WTC11 (cell line): ENCODE data around the gene LRRC8D. TPM values are rescaled to one million over a fixed set of nuclear protein-coding genes. Genes with fewer than 3 reads are reported as not detected.

ENCODE experiments used
- ATAC-seq: fragments of 200-7000 bp; cut with Tn5 transposase; 2 replicates; pipeline ENCODE4 v1.10.0; 2021; ENCODE audit warnings: mild to moderate bottlenecking, moderate library complexity
- CTCF ChIA-PET: fragments of 300-600 bp; sonication (Branson Sonifier 250); formaldehyde crosslinking; loops from one replicate; lab custom pipeline; 2021; ENCODE audit warnings: antibody characterized with exemption; lab: Charles Lee
- POLR2A ChIA-PET: fragments of 350-600 bp; sonication (Branson Sonifier 250); formaldehyde crosslinking; loops from one replicate; lab custom pipeline; 2021; ENCODE audit warnings: antibody characterized with exemption; lab: Charles Lee
- DNase-seq: peaks from one replicate; pipeline ENCODE4 v3.0.0; 2021; ENCODE audit warnings: low spot score
- H3K27ac Mint-ChIP-seq: 2 replicates; pipeline ENCODE4 v1.8.0; 2021; ENCODE audit warnings: mixed read lengths
- H3K27me3 Mint-ChIP-seq: 2 replicates; pipeline ENCODE4 v1.8.0; 2021; ENCODE audit warnings: low read depth, mild to moderate bottlenecking, moderate library complexity, mixed read lengths
- H3K36me3 Mint-ChIP-seq: 2 replicates; pipeline ENCODE4 v1.8.0; 2021; ENCODE audit warnings: mixed read lengths
- H3K4me1 Mint-ChIP-seq: 2 replicates; pipeline ENCODE4 v1.8.0; 2022; ENCODE audit warnings: mixed read lengths
- H3K4me3 Mint-ChIP-seq: 2 replicates; pipeline ENCODE4 v1.8.0; 2021; ENCODE audit warnings: mild to moderate bottlenecking, moderate library complexity, mixed read lengths
- H3K9me3 Mint-ChIP-seq: 2 replicates; pipeline ENCODE4 v1.8.0; 2021; ENCODE audit warnings: mixed read lengths
- ATF2 ChIP-seq: sonication (generic); formaldehyde crosslinking; IDR thresholded peaks from 2 replicates; pipeline ENCODE4 v1.8.1; 2022; ENCODE audit warnings: low read depth, missing genetic modification reagents, borderline replicate concordance
- CBFB ChIP-seq: sonication (generic); formaldehyde crosslinking; IDR thresholded peaks from 2 replicates; pipeline ENCODE4 v1.8.1; 2022; ENCODE audit warnings: mild to moderate bottlenecking, low read depth, missing genetic modification reagents
- E2F1 ChIP-seq: sonication (generic); formaldehyde crosslinking; IDR thresholded peaks from 2 replicates; pipeline ENCODE4 v1.8.0; 2022; ENCODE audit warnings: mild to moderate bottlenecking, missing genetic modification reagents
- E2F5 ChIP-seq: sonication (generic); formaldehyde crosslinking; IDR thresholded peaks from 2 replicates; pipeline ENCODE4 v1.8.1; 2022; ENCODE audit warnings: mild to moderate bottlenecking, moderate library complexity, missing genetic modification reagents
- GABPB1 ChIP-seq: sonication (generic); formaldehyde crosslinking; IDR thresholded peaks from 2 replicates; pipeline ENCODE4 v1.8.1; 2023; ENCODE audit warnings: mild to moderate bottlenecking, missing genetic modification reagents
- IRF2 ChIP-seq: sonication (generic); formaldehyde crosslinking; IDR thresholded peaks from 2 replicates; pipeline ENCODE4 v1.8.0; 2022; ENCODE audit warnings: low read depth, missing genetic modification reagents, borderline replicate concordance
- JUN ChIP-seq: sonication (generic); formaldehyde crosslinking; IDR thresholded peaks from 2 replicates; pipeline ENCODE4 v1.8.0; 2023; ENCODE audit warnings: mild to moderate bottlenecking, missing genetic modification reagents
- MAX ChIP-seq: sonication (generic); formaldehyde crosslinking; IDR thresholded peaks from 2 replicates; pipeline ENCODE4 v1.8.0; 2022; ENCODE audit warnings: mild to moderate bottlenecking, missing genetic modification reagents
- NFE2L1 ChIP-seq: sonication (generic); formaldehyde crosslinking; IDR thresholded peaks from 2 replicates; pipeline ENCODE4 v1.8.1; 2023; ENCODE audit warnings: missing genetic modification reagents
- NFYB ChIP-seq: sonication (generic); formaldehyde crosslinking; conservative IDR thresholded peaks from 2 replicates; pipeline ENCODE4 v1.8.0; 2022; ENCODE audit warnings: low read depth, missing genetic modification reagents
- NR2C2 ChIP-seq: sonication (generic); formaldehyde crosslinking; IDR thresholded peaks from 2 replicates; pipeline ENCODE4 v1.8.0; 2022; ENCODE audit warnings: mild to moderate bottlenecking, missing genetic modification reagents
- OVOL2 ChIP-seq: fragments of 250-450 bp; sonication (Bioruptor Pico); IDR thresholded peaks from 2 replicates; pipeline ENCODE4 v1.9.0; 2021; ENCODE audit warnings: mild to moderate bottlenecking, borderline replicate concordance
- PREB ChIP-seq: sonication (generic); formaldehyde crosslinking; IDR thresholded peaks from 2 replicates; pipeline ENCODE4 v1.8.1; 2022; ENCODE audit warnings: mild to moderate bottlenecking, missing genetic modification reagents, moderate library complexity, borderline replicate concordance
- SMAD3 ChIP-seq: sonication (generic); formaldehyde crosslinking; IDR thresholded peaks from 2 replicates; pipeline ENCODE4 v1.8.0; 2022; ENCODE audit warnings: missing genetic modification reagents, mild to moderate bottlenecking, borderline replicate concordance
- STAT6 ChIP-seq: sonication (generic); formaldehyde crosslinking; conservative IDR thresholded peaks from 2 replicates; pipeline ENCODE4 v1.8.1; 2023; ENCODE audit warnings: mild to moderate bottlenecking, low read depth, missing genetic modification reagents, moderate library complexity
- TEAD1 ChIP-seq: sonication (generic); formaldehyde crosslinking; IDR thresholded peaks from 2 replicates; pipeline ENCODE4 v1.8.0; 2022; ENCODE audit warnings: mild to moderate bottlenecking, missing genetic modification reagents
- TP53 ChIP-seq: sonication (generic); formaldehyde crosslinking; IDR thresholded peaks from 2 replicates; pipeline ENCODE4 v1.8.1; 2023; ENCODE audit warnings: mild to moderate bottlenecking, missing genetic modification reagents
- USF1 ChIP-seq: sonication (generic); formaldehyde crosslinking; IDR thresholded peaks from 2 replicates; pipeline ENCODE4 v1.8.0; 2022; ENCODE audit warnings: mild to moderate bottlenecking, missing genetic modification reagents
- ZNF121 ChIP-seq: sonication (generic); formaldehyde crosslinking; IDR thresholded peaks from 2 replicates; pipeline ENCODE4 v1.8.0; 2023; ENCODE audit warnings: missing genetic modification reagents
- ZNF232 ChIP-seq: sonication (generic); formaldehyde crosslinking; IDR thresholded peaks from 2 replicates; pipeline ENCODE4 v1.8.0; 2022; ENCODE audit warnings: mild to moderate bottlenecking, missing genetic modification reagents
- ZNF425 ChIP-seq: fragments of 250-450 bp; sonication (Bioruptor Pico); conservative IDR thresholded peaks from 2 replicates; pipeline ENCODE4 v1.9.0; 2021; ENCODE audit warnings: mild to moderate bottlenecking
- ZNF512 ChIP-seq: sonication (generic); formaldehyde crosslinking; IDR thresholded peaks from 2 replicates; pipeline ENCODE4 v1.8.1; 2022; ENCODE audit warnings: missing genetic modification reagents, borderline replicate concordance
- total RNA-seq: library from RNA; stranded (reverse); gene quantifications from 3 replicates; pipeline ENCODE4 v1.2.3, GENCODE V29; 2021

The LRRC8D gene
- total RNA-seq, 1 experiment from 2014 or later = 42.6 TPM

GRCh38 chr1:89974256-89974655 lies 153.4 kb downstream of the LRRC8D start:
- no peak for DNase-seq
- Mint-ChIP-seq H3K4me3 (no peak overlapping the region), H3K36me3 (no peaks in the 10 kb centered on the region), H3K9me3 (no peaks in the 10 kb centered on the region), H3K27me3 (no peaks in the 10 kb centered on the region; the same call in 1 of the 2 replicates)
- ChIA-PET CTCF (no interaction called here), POLR2A (no interaction called here)
- TF ChIP-seq ZNF121 (CRISPR knock-in tag) = no peak
- no peak for TF ChIP-seq ZNF512 (CRISPR knock-in tag)
- no peak for TF ChIP-seq TP53 (CRISPR knock-in tag)
- TF ChIP-seq CBFB (CRISPR knock-in tag) = no peak
- TF ChIP-seq NFYB (CRISPR knock-in tag) = no peak
- no peak for TF ChIP-seq USF1 (CRISPR knock-in tag)
- no peak for TF ChIP-seq PREB (CRISPR knock-in tag)
- no peak for TF ChIP-seq ZNF232 (CRISPR knock-in tag)
- no peak for TF ChIP-seq IRF2 (CRISPR knock-in tag)
- TF ChIP-seq SMAD3 (CRISPR knock-in tag) = no peak
- TF ChIP-seq OVOL2 = no peak
- TF ChIP-seq NR2C2 (CRISPR knock-in tag) = no peak
- TF ChIP-seq GABPB1 (CRISPR knock-in tag) = no peak
- TF ChIP-seq, all 79 proteins: peak for 0
- Mint-ChIP-seq H3K4me1 (no peaks in the 10 kb centered on the region), H3K27ac (no peak overlapping the region)
- no peak for ATAC-seq

GRCh38 chr1:89974696-89975470 lies 154.1 kb downstream of the LRRC8D start:
- ChIA-PET POLR2A (no interaction called here), CTCF (interaction anchor here (0.5 to 0.9 kb wide), 2 partner anchors 162 to 170 kb away, joined by 3 to 4 read pairs; no protein-coding TSS in a partner anchor)
- Mint-ChIP-seq H3K4me1 (no peaks in the 10 kb centered on the region), H3K9me3 (no peaks in the 10 kb centered on the region), H3K36me3 (no peaks in the 10 kb centered on the region), H3K27ac (no peak overlapping the region), H3K4me3 (no peak overlapping the region), H3K27me3 (no peaks in the 10 kb centered on the region; the same call in 1 of the 2 replicates)
- ATAC-seq (no peak), DNase-seq (no peak)
- no peak for TF ChIP-seq TEAD1 (CRISPR knock-in tag)
- no peak for TF ChIP-seq E2F1 (CRISPR knock-in tag)
- no peak for TF ChIP-seq MAX
- no peak for TF ChIP-seq NFE2L1 (CRISPR knock-in tag)
- no peak for TF ChIP-seq ATF2 (CRISPR knock-in tag)
- TF ChIP-seq JUN (CRISPR knock-in tag) = no peak
- no peak for TF ChIP-seq GABPB1 (CRISPR knock-in tag)
- TF ChIP-seq STAT6 (CRISPR knock-in tag) = no peak
- no peak for TF ChIP-seq ZNF425 (CRISPR knock-in tag)
- TF ChIP-seq E2F5 (CRISPR knock-in tag) = no peak
